Measurements from ENCODE around the gene ALKBH3.

- TF ChIP-seq CREB5 (CRISPR knock-in tag; IDR thresholded peaks at IDR 0.05; ENCODE audit: low read depth) (no peak), SNAI2 (CRISPR knock-in tag; IDR thresholded peaks at IDR 0.05) (no peak), BACH2 (CRISPR knock-in tag; IDR thresholded peaks at IDR 0.05; ENCODE audit: borderline replicate concordance) (no peak), ZFP3 (CRISPR knock-in tag; IDR thresholded peaks at IDR 0.05) (no peak), POU6F1 (CRISPR knock-in tag; IDR thresholded peaks at IDR 0.05; ENCODE audit: borderline replicate concordance, low read depth) (no peak), PATZ1 (CRISPR knock-in tag; IDR thresholded peaks at IDR 0.05; ENCODE audit: borderline replicate concordance) (no peak), TOX (CRISPR knock-in tag; IDR thresholded peaks at IDR 0.05; ENCODE audit: borderline replicate concordance) (no peak), OSR1 (CRISPR knock-in tag; IDR thresholded peaks at IDR 0.05) (no peak), RARB (CRISPR knock-in tag; IDR thresholded peaks at IDR 0.05) (no peak), CSDC2 (CRISPR knock-in tag; IDR thresholded peaks at IDR 0.05) (no peak)
Observed at GRCh38 chr11:43959321-43959995, 78.8 kb downstream of the ALKBH3 start.

All from SK-N-SH treated with all-trans-retinoic acid at 6 μM for 48 hours (cell line).